OCI-LY3 (cell line): Measurements from ENCODE around the gene FUT7.
A peak's percentile ranks its signal among the peaks of the same experiment; 100 is the strongest.

Experiments used
- H2AFZ ChIP-seq: fragments of 200-600, 300-600 bp; shearing (Covaris generic); 2 replicates; pipeline ENCODE4 v1.6.0; 2014; ENCODE audit warnings: antibody characterized with exemption, low read depth, low read length
- H3K27ac ChIP-seq: fragments of 200-600, 300-600 bp; sonication (generic); 2 replicates; pipeline ENCODE4 v1.5.1; 2014; ENCODE audit warnings: mild to moderate bottlenecking, low read length, moderate library complexity, mixed read lengths
- H3K27me3 ChIP-seq: fragments of 200-600, 300-600 bp; sonication (generic); 2 replicates; pipeline ENCODE4 v1.6.1; 2014; ENCODE audit warnings: low read depth, low read length, mixed read lengths
- H3K36me3 ChIP-seq: fragments of 200-600, 300-600 bp; sonication (generic); replicated peaks from 2 replicates; pipeline ENCODE3; 2014; ENCODE audit warnings: low read depth, low read length, mixed read lengths
- H3K4me1 ChIP-seq: fragments of 300-600, 200-600 bp; sonication (generic); 2 replicates; pipeline ENCODE4 v1.6.1; 2014; ENCODE audit warnings: low read length, mixed read lengths
- H3K4me2 ChIP-seq: fragments of 200-600, 300-600 bp; sonication (generic); 2 replicates; pipeline ENCODE4 v1.6.1; 2014; ENCODE audit warnings: low read length, mixed read lengths
- H3K4me3 ChIP-seq: fragments of 300-600, 200-600 bp; sonication (generic); 2 replicates; pipeline ENCODE4 v1.5.1; 2014; ENCODE audit warnings: antibody characterized with exemption, mild to moderate bottlenecking, low read length, moderate library complexity
- H3K79me2 ChIP-seq: fragments of 300-600, 200-600 bp; shearing (Covaris generic); 2 replicates; pipeline ENCODE4 v1.6.1; 2014; ENCODE audit warnings: mild to moderate bottlenecking, low read length, mixed read lengths
- H3K9ac ChIP-seq: fragments of 300-600, 200-600 bp; shearing (Covaris generic); 2 replicates; pipeline ENCODE4 v1.6.0; 2014; ENCODE audit warnings: mild to moderate bottlenecking, low read length, moderate library complexity
- H3K9me3 ChIP-seq: fragments of 200-600, 300-600 bp; shearing (Covaris generic); 2 replicates; pipeline ENCODE4 v1.6.1; 2014; ENCODE audit warnings: low read length, mixed read lengths; ENCODE audit not compliant: insufficient read depth
- H4K20me1 ChIP-seq: fragments of 200-600, 300-600 bp; sonication (generic); 2 replicates; pipeline ENCODE4 v1.6.1; 2016; ENCODE audit warnings: low read length, mixed read lengths; ENCODE audit not compliant: insufficient read depth
- EZH2phosphoT487 ChIP-seq: fragments of 200-600 bp; shearing (Covaris generic); IDR thresholded peaks from 2 replicates; pipeline ENCODE4 v1.6.1; 2018; ENCODE audit warnings: antibody characterized with exemption, mixed run types, low read depth
- TF ChIP-seq, protein P1 (sequence below): fragments of 200-600, 300-600 bp; sonication (generic); IDR thresholded peaks from 2 replicates; pipeline ENCODE4 v1.5.1; 2014; ENCODE audit warnings: antibody characterized with exemption, low read length, low read depth

Gene FUT7

DNA sequence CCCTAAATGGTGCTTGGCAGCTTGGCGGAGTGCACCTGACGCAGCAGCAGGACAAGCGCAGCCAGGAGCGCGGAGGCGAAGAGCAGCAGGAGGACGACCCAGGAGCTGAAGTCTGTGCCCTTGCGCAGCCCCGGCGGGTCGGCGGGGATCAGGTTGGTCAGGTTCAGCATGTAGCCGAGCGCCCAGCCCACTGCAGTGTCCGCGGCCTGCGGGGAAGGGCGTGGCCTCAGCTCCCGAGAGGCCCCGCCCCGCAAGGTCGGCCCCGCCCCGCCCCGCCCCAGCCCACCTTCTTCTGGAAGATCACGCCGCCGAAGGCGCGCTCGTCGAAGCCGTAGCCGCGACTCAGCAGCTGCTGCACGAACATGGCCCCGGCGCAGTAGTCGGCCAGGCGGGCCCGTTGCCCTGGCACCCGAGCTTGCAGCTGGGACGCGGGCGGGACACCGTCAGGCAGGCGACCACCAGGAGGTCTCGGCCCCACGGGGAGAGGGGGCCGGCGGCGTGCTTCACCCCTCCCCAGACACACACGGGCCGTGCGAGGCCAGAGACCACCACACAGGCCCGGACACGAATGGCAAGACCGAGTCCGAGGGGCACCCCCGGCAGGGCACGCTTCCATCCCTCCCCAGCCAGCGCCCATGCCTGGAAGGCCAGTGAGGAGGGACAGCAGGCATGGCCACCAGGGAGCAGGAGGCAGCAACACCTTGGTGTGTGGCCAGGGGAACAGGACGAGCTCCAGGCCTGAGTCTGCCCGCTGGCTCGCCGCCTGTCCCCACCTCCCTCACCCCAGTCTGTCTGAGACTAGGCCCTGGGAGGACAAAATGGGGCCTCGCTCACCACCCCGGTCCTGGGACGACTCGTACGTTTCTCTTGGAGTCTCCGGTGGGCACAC is 17.0 kb upstream of the FUT7 start:
- no peaks in the 10 kb centered on the region for H3K36me3 ChIP-seq
- no peak overlapping the region for H3K9ac ChIP-seq
- H3K79me2 ChIP-seq = no peaks in the 10 kb centered on the region
- H3K4me1 ChIP-seq = peaks cover 3% of the 10 kb centered on the region; the same call in 1 of the 2 replicates
- 0 out of 2 replicates have a peak, but pooled peaks cover 9% of the 10 kb centered on the region for H4K20me1 ChIP-seq
- H3K9me3 ChIP-seq = no peaks in the 10 kb centered on the region
- H2AFZ ChIP-seq = no peak overlapping the region
- TF ChIP-seq, protein P1, sequence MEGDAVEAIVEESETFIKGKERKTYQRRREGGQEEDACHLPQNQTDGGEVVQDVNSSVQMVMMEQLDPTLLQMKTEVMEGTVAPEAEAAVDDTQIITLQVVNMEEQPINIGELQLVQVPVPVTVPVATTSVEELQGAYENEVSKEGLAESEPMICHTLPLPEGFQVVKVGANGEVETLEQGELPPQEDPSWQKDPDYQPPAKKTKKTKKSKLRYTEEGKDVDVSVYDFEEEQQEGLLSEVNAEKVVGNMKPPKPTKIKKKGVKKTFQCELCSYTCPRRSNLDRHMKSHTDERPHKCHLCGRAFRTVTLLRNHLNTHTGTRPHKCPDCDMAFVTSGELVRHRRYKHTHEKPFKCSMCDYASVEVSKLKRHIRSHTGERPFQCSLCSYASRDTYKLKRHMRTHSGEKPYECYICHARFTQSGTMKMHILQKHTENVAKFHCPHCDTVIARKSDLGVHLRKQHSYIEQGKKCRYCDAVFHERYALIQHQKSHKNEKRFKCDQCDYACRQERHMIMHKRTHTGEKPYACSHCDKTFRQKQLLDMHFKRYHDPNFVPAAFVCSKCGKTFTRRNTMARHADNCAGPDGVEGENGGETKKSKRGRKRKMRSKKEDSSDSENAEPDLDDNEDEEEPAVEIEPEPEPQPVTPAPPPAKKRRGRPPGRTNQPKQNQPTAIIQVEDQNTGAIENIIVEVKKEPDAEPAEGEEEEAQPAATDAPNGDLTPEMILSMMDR = no peak
- no peak for TF ChIP-seq EZH2phosphoT487
- no peak overlapping the region for H3K4me2 ChIP-seq
- H3K27me3 ChIP-seq = peaks cover 24% of the 10 kb centered on the region
- H3K4me3 ChIP-seq = no peak overlapping the region
- H3K27ac ChIP-seq = no peak overlapping the region

DNA sequence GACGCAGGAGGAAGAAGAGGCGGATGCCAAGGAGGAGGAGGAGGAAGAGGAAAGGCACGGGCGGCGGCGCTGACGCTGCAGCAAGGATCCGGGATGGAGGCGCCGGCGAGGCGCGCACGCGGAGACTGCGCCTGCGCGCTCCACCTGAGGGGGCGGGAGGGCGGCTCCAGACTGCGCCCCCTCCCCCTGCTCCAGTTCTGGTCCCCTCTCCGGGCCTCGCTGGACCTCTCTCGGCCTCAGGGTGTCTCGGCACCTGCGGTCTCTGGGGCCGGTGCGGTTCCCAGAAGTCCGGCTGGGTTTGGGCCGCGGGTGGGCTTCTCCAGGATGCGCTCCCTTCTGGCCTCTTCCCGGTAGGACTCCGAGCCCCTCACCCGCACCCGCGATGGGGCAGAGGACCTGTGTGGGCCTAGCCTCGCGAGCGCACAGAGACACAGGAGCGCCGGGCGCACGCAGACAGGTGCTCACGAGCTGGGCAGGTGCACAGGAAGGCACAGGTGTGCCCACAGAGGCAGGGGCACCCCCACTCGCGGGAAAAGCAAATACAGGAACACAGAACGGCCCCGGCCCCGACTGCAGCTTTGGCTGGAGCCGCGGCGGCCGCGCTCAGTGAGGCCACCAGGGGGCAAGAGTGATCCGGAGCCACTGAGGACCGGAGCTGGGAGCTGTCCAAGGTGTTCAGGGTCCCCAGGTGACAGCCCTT is 14.3 kb upstream of the FUT7 start, which contains the start of gene NPDC1:
TSS of gene NPDC1 (minus strand) at position 90 of the 700 bp plus-strand sequence. CDS start 188 bp downstream, outside the sequence.
- Histone ChIP-seq H3K9ac (no peak within 1 kb of the TSS), H4K20me1 (0 out of 2 replicates have a peak, but pooled peaks cover 9% of the 10 kb centered on the region), H2AFZ (no peak within 1 kb of the TSS), H3K27me3 (peaks cover 27% of the 10 kb centered on the region), H3K79me2 (no peaks in the 10 kb centered on the region), H3K9me3 (no peaks in the 10 kb centered on the region), H3K4me3 (no peak within 1 kb of the TSS), H3K4me1 (peaks cover 3% of the 10 kb centered on the region; the same call in 1 of the 2 replicates), H3K4me2 (peak within 1 kb of the TSS; percentile 29; the same call in 1 of the 2 replicates), H3K27ac (no peak within 1 kb of the TSS), H3K36me3 (no peaks in the 10 kb centered on the region)
- TF ChIP-seq, protein P1 = peak; percentile 72
- TF ChIP-seq EZH2phosphoT487 = no peak

DNA sequence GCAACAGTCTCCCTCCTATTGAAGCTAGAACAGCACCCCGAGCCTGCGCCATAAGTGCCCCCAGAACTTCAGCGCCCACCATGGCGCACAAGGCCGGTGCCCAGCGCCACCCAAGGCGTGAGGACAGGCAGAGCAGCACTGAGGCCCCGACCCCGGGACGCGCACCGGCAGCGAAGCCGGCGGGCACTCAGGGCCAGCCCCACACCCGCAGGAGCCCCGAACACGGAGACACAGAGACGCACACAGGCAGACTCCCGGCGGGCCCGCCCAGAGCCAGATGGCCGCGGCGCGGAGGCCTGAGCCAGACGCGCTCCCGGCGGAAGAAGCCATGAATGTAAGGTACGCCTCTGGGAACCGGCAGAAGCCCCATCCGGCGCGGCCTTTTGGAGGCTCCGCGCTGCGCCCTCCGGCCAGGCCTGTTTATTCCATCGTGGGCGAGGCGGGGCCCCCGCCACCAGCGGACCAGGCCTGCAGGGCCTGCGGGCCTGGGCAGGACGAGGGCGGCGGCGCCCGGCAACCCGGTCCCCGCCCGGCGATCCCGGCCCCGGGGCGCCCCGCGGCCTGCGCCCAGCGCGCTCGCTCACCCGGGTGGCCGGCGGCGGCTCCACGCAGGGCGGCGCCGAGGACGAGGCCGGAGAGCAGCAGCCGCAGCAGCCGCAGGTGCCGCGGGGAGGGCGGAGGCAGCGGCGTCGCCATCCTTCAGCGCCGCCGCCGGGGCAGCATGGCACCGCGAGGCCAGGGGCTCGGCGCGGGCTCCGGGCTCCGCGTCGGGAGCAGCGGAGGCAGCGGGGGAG is 13.6 kb upstream of the FUT7 start:
- peaks cover 3% of the 10 kb centered on the region; the same call in 1 of the 2 replicates for H3K4me1 ChIP-seq
- no peaks in the 10 kb centered on the region for H3K79me2 ChIP-seq
- H4K20me1 ChIP-seq = 0 out of 2 replicates have a peak, but pooled peaks cover 9% of the 10 kb centered on the region
- H3K4me2 ChIP-seq = no peak overlapping the region
- H2AFZ ChIP-seq = no peak overlapping the region
- H3K4me3 ChIP-seq = no peak overlapping the region
- H3K27me3 ChIP-seq = peaks cover 27% of the 10 kb centered on the region
- TF ChIP-seq, protein P1 = no peak
- no peak for TF ChIP-seq EZH2phosphoT487
- H3K9me3 ChIP-seq = no peaks in the 10 kb centered on the region
- H3K27ac ChIP-seq = no peak overlapping the region
- H3K36me3 ChIP-seq = no peaks in the 10 kb centered on the region
- H3K9ac ChIP-seq = no peak overlapping the region
